ENCODE measurements around the gene C6orf136.
"Not testable (repeated sequence)": the region's sequence is repeated elsewhere in the genome, so short reads cannot be mapped to it uniquely, and the experiment has no call there.

Gene C6orf136, protein sequence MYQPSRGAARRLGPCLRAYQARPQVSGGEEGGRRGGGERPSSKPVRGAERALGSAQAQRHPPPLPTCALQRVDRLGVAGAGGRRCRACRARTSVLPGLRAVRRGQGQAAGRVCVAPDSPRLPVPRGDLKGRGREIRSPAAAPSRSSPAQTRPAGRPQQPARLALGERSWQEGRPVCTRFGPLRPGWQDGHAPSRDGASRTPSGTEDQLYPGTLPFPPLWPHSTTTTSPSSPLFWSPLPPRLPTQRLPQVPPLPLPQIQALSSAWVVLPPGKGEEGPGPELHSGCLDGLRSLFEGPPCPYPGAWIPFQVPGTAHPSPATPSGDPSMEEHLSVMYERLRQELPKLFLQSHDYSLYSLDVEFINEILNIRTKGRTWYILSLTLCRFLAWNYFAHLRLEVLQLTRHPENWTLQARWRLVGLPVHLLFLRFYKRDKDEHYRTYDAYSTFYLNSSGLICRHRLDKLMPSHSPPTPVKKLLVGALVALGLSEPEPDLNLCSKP

DNA sequence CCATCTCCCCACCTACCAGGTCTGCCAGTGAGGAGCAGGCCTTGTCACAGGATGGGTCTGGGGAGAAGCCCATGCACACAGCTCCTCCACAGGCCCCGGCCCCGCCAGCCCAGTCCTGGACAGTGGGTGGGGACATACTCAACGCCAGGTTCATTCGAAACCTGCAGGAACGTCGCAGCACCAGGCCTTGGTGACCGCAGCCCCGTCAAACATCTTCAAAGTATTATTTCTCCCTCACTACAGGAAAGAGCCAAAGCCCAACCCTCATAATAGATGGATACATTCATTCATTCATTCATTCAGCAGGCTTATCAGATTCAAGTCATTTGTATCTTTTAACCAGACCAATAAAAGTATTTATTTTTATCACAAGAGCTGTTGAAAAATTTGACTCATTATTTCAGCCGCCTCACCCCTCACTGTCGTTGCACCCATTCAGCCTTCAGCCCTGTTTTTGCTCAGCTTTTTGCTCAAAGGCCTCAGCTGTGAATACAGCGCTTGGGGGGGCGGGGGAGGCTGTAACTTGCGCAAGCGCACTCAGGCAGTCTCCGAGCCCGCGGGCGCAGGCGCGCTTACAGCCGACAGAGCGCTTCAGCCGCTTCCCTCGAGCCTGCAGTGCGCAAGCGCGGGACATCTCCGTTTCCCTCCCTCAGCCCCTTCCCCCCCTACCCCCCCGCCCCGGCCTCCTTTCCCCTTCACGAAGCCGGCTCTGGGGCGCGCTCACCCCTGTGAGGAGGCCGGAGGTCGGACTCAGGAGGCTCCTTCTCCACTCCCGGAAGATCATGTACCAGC, at the start of gene C6orf136:
Gene C6orf136 (plus strand): TSS at position 684 of the 792 bp plus-strand sequence. CDS start 99 bp downstream, at position 783.
- H3K27ac ChIP-seq: peak within 1 kb of the TSS; percentile 99
- TF ChIP-seq ZFX (IDR thresholded peaks at IDR 0.05): no peak
- TF ChIP-seq, protein P1, sequence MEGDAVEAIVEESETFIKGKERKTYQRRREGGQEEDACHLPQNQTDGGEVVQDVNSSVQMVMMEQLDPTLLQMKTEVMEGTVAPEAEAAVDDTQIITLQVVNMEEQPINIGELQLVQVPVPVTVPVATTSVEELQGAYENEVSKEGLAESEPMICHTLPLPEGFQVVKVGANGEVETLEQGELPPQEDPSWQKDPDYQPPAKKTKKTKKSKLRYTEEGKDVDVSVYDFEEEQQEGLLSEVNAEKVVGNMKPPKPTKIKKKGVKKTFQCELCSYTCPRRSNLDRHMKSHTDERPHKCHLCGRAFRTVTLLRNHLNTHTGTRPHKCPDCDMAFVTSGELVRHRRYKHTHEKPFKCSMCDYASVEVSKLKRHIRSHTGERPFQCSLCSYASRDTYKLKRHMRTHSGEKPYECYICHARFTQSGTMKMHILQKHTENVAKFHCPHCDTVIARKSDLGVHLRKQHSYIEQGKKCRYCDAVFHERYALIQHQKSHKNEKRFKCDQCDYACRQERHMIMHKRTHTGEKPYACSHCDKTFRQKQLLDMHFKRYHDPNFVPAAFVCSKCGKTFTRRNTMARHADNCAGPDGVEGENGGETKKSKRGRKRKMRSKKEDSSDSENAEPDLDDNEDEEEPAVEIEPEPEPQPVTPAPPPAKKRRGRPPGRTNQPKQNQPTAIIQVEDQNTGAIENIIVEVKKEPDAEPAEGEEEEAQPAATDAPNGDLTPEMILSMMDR (conservative IDR thresholded peaks at IDR 0.05): no peak

DNA sequence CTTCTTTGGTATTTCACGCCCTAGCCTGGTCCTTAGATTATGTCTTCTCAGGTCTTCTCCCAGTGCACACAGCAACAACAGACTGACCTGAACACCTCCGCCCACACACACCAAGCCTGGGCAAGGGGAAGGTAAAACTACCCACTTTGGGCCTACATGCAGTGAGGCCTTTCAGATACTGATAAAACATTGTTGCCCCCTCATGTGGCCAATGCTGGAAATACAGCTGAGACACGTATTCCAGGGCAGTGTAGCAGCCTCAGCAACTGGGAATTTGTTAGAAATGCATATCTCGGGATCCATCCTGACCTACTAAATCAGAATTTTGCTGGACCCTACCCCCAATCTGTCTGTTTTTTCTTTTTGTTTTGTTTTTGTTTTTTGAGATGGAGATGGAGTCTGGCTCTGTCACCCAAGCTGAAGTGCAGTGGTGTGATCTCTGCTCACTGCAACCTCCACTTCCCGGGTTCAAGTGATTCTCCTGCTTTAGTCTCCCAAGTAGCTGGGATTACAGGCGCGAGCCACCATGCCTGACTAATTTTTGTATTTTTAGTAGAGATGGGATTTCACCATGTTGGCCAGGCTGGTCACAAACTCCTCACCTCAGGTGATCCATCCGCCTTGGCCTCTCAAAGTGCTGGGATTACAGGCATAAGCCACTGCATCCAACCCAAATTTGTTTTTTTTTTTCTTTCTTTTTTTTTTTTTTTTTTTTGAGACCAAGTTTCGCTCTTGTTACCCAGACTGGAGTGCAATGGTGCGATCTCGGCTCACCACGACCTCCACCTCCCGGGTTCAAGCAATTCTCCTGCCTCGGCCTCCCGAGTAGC, 49.4 kb upstream of the C6orf136 start:
- not testable (repeated sequence) for H3K27ac ChIP-seq
- TF ChIP-seq ZFX (IDR thresholded peaks at IDR 0.05): peak; percentile 29; the same call in 1 of the 2 replicates
- TF ChIP-seq, protein P1 (conservative IDR thresholded peaks at IDR 0.05): peak; percentile 84

DNA sequence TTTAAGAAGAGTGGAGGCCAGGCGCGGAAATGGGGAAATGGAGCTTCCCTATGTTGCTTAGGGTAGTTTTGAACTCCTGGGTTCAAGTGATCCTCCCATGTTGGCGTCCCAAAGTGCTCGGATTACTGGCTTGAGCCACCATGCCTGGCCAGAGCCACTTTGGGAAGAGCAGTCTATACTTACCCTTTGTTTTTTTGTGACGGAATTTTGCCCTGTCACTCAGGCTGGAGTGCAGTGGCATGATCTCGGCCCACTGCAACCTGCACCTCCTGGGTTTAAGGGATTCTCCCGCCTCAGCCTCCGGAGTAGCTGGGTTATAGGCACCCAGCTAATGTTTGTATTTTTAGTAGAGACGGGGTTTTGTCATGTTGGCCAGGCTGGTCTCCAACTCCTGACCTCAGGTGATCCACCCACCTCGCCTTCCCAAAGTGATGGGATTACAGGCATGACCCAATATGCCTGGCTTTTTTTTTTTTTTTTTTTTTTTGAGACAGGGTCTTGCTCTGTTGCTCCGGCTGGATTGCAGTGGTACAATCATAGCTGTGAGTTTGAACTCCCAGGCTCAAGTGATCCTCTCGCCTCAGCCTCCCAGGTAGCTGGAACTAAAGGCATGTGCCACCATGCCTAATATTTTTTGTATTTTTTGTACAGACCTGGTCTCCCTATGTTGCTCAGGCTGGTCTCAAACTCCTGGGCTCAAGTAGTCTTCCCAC, 47.9 kb upstream of the C6orf136 start:
- H3K27ac ChIP-seq: no peak overlapping the region
- TF ChIP-seq, protein P1 (conservative IDR thresholded peaks at IDR 0.05): no peak
- no peak for TF ChIP-seq ZFX (IDR thresholded peaks at IDR 0.05)

DNA sequence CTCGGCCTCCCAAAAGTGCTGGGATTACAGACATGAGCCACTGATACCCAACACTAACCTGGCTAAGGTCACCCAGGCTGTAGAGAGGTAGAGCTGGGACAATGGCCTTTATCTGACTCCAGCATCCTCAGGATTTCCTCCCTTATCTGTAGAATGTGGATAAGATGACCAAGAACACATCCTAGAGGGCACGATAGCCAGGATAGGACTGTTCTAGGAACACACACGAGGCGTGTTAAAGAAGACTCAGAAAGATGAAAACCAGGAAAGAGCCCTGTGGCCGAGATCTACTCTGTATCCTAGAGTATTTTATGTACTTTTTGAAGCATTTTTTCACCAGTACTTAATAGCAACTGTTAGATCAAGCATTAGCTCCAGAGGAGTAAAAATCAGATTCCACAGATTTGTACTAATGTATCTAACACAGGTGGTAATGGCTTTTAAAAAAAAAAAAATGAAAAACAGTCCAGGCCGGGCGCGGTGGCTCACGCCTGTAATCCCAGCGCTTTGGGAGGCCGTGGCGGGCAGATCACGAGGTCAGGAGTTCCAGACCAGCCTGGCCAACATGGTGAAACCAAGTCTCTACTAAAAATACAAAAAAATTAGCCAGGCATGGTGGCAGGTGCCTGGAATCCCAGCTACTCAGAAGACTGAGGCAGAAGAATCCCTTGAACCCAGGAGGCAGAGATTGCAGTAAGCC, 47.2 kb upstream of the C6orf136 start:
- TF ChIP-seq, protein P1 (conservative IDR thresholded peaks at IDR 0.05): no peak
- no peak for TF ChIP-seq ZFX (IDR thresholded peaks at IDR 0.05)
- H3K27ac ChIP-seq: no peak overlapping the region

DNA sequence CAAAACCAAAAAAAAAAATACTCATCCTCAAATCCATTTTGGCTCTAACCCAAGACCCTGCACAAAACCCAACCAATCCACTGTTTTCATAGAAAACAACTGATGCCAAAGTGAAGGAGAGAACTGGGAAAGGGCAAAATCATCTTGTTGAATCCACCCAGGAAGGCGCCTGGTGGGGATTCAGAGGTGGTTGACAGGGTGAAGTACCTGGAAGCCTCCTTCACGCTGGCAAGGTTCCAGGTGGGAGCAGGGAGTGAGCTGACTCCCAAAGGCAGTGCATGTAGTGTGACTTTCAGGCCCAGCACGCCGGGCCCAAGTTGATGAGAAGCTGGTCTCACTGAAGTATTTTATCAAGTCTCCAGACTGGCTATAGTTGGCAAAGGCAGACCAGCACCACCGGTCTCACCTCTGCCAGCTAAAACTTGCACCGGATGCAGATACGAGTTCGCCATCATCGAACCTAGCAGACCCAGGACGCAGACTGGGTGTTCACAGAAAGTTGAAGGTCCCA, 46.4 kb upstream of the C6orf136 start:
- H3K27ac ChIP-seq: no peak overlapping the region
- TF ChIP-seq, protein P1 (conservative IDR thresholded peaks at IDR 0.05): no peak
- TF ChIP-seq ZFX (IDR thresholded peaks at IDR 0.05): no peak

DNA sequence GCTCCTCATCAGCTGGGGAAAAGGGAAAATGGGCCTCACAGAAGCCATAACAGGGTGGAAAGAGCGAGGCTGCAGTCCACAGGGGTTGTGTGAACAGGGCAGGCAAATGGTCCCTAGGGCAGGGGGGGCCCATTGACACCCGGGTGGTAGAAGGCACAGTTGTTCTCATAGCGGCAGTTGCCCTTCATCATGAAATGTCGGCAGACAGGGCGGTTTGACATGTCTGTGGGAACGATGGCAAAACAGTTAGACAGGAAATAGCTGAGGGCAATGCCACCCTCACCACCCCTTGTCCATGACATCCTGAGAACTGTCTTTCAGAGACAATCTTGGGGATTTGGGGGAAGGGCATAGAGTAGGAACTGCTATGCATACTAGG, 45.5 kb upstream of the C6orf136 start:
- TF ChIP-seq, protein P1 (conservative IDR thresholded peaks at IDR 0.05): no peak
- TF ChIP-seq ZFX (IDR thresholded peaks at IDR 0.05): no peak
- H3K27ac ChIP-seq: no peak overlapping the region

All from C4-2B (cell line).